HCT116 (cell line): ENCODE data around the gene CTNNA2. TPM values are rescaled to one million over a fixed set of nuclear protein-coding genes. Genes with fewer than 3 reads are reported as not detected.

Experiments
- ATAC-seq: fragments of 200-7000 bp; cut with Tn5 transposase; 2 replicates; pipeline ENCODE4 v1.9.1; 2020; ENCODE audit warnings: mild to moderate bottlenecking, moderate library complexity
- BruUV-seq: library from RNA; stranded (reverse); fragments of 400-500 nt; replicated peaks from 2 replicates; lab custom pipeline; 2021; lab: Mats Ljungman, UMichigan
- CTCF ChIA-PET: fragments of 300-600 bp; sonication (Branson Sonifier 250); formaldehyde crosslinking; loops from one replicate; lab custom pipeline; 2021; ENCODE audit warnings: antibody characterized with exemption; lab: Charles Lee
- POLR2A ChIA-PET: fragments of 300-600, 350-600 bp; sonication (Branson Sonifier 250); formaldehyde crosslinking; loops from one replicate; lab custom pipeline; 2021; ENCODE audit warnings: antibody characterized with exemption; lab: Charles Lee
- RAD21 ChIA-PET, 2 experiments: fragments of 300-600 bp; sonication (Branson Sonifier 250); formaldehyde crosslinking; loops; one replicate each; lab custom pipeline; 2023; ENCODE audit warnings: low total read pairs in 2 of 2; ENCODE audit not compliant: uncharacterized antibody in 2 of 2, unreplicated experiment in 2 of 2, low non-redundant PET in 1 of 2; lab: Charles Lee
- DNase-seq: peaks from one replicate; pipeline ENCODE4 v3.0.0-alpha.2; 2010; ENCODE audit warnings: low read depth, low spot score
- H2AFZ ChIP-seq: fragments of 200-600 bp; shearing (Covaris generic), sonication (generic); 2 replicates; pipeline ENCODE4 v1.6.1; 2017; ENCODE audit warnings: low read depth, mixed run types, mixed read lengths, antibody characterized with exemption, low read length; ENCODE audit not compliant: poor library complexity, severe bottlenecking
- H3K27ac ChIP-seq: 2 replicates; pipeline ENCODE4 v1.5.1; 2012; ENCODE audit warnings: low read depth, low read length
- H3K27me3 ChIP-seq: fragments of 200-600 bp; sonication (generic); 2 replicates; pipeline ENCODE4 v1.6.1; 2016; ENCODE audit warnings: mixed run types, low read length, mixed read lengths; ENCODE audit not compliant: insufficient read depth
- H3K36me3 ChIP-seq, 2 experiments: fragments of 200-500 bp in 1 of 2; fragments of 200-600 bp in 1 of 2; sonication (Bioruptor generic) in 1 of 2; sonication (generic) in 1 of 2; 2 replicates each; pipeline versions ENCODE4 v1.5.1 to v1.6.1; 2014 to 2016; ENCODE audit warnings: low read length in 2 of 2, inconsistent platforms in 1 of 2, mixed read lengths in 1 of 2, mixed run types in 1 of 2; ENCODE audit not compliant: insufficient read depth in 2 of 2, control insufficient read depth in 1 of 2
- H3K4me1 ChIP-seq, 2 experiments: fragments of 200-600 bp in 1 of 2; sonication (generic) in 1 of 2; 2 replicates each; pipeline versions ENCODE4 v1.5.1 to v1.6.1; 2012 to 2017; ENCODE audit warnings: low read length in 2 of 2, inconsistent platforms in 1 of 2, mild to moderate bottlenecking in 1 of 2, mixed read lengths in 1 of 2, mixed run types in 1 of 2, moderate library complexity in 1 of 2; ENCODE audit not compliant: insufficient read depth in 2 of 2, control insufficient read depth in 1 of 2
- H3K4me2 ChIP-seq: fragments of 200-600 bp; sonication (generic); 2 replicates; pipeline ENCODE4 v1.6.1; 2017; ENCODE audit warnings: mixed run types, low read length, mixed read lengths
- H3K4me3 ChIP-seq, 2 experiments: fragments of 200-600 bp in 1 of 2; sonication (generic) in 1 of 2; replicated peaks in 1 of 2; 2 replicates each; pipeline ENCODE4 v1.5.1; 2011 to 2016; ENCODE audit warnings: low read length in 2 of 2, control low read depth in 1 of 2, low read depth in 1 of 2, mild to moderate bottlenecking in 1 of 2, mixed read lengths in 1 of 2, mixed run types in 1 of 2
- H3K79me2 ChIP-seq: fragments of 200-600 bp; sonication (generic); 2 replicates; pipeline ENCODE4 v1.6.1; 2017; ENCODE audit warnings: mild to moderate bottlenecking, mixed run types, low read length, moderate library complexity, mixed read lengths; ENCODE audit not compliant: insufficient read depth
- H3K9ac ChIP-seq: fragments of 200-600 bp; sonication (generic); 2 replicates; pipeline ENCODE4 v1.6.1; 2016; ENCODE audit warnings: low read length, mixed read lengths
- H3K9me2 ChIP-seq: fragments of 200-600 bp; sonication (generic), shearing (Covaris generic); 2 replicates; pipeline ENCODE4 v1.6.1; 2017; ENCODE audit warnings: mixed run types, mild to moderate bottlenecking, moderate library complexity; ENCODE audit not compliant: insufficient read depth
- H3K9me3 ChIP-seq, 2 experiments: fragments of 200-500 bp in 1 of 2; fragments of 200-600 bp in 1 of 2; sonication (Bioruptor generic) in 1 of 2; sonication (generic) in 1 of 2; 2 replicates each; pipeline ENCODE4 v1.6.1; 2014 to 2017; ENCODE audit warnings: low read length in 2 of 2, mixed read lengths in 2 of 2, inconsistent platforms in 1 of 2, low read depth in 1 of 2, mild to moderate bottlenecking in 1 of 2, mixed run types in 1 of 2, moderate library complexity in 1 of 2; ENCODE audit not compliant: control insufficient read depth in 1 of 2, insufficient read depth in 1 of 2
- H4K20me1 ChIP-seq: fragments of 200-600 bp; sonication (generic), shearing (Covaris generic); 2 replicates; pipeline ENCODE4 v1.6.1; 2017; ENCODE audit warnings: mixed run types, mild to moderate bottlenecking, moderate library complexity; ENCODE audit not compliant: insufficient read depth
- CEBPB ChIP-seq: IDR thresholded peaks from 2 replicates; pipeline ENCODE4 v1.6.1; 2012; ENCODE audit warnings: low read depth
- EGR1 ChIP-seq: IDR thresholded peaks from 2 replicates; pipeline ENCODE4 v1.6.1; 2012; ENCODE audit warnings: low read depth
- EZH2phosphoT487 ChIP-seq: fragments of 200-600 bp; IDR thresholded peaks from 2 replicates; pipeline ENCODE4 v1.6.1; 2018; ENCODE audit warnings: antibody characterized with exemption, borderline replicate concordance
- FOSL1 ChIP-seq: IDR thresholded peaks from 2 replicates; pipeline ENCODE4 v1.6.1; 2012; ENCODE audit warnings: low read depth
- POLR2AphosphoS5 ChIP-seq: IDR thresholded peaks from 2 replicates; pipeline ENCODE4 v1.6.1; 2011; ENCODE audit warnings: mild to moderate bottlenecking, low read depth, low read length, moderate library complexity
- SIN3A ChIP-seq: IDR thresholded peaks from 2 replicates; pipeline ENCODE4 v1.6.1; 2012; ENCODE audit warnings: low read depth
- SP1 ChIP-seq: IDR thresholded peaks from 2 replicates; pipeline ENCODE4 v1.6.1; 2012; ENCODE audit warnings: low read depth
- SRF ChIP-seq: IDR thresholded peaks from 2 replicates; pipeline ENCODE4 v1.6.1; 2012; ENCODE audit warnings: low read depth
- YY1 ChIP-seq: IDR thresholded peaks from 2 replicates; pipeline ENCODE4 v1.6.1; 2011; ENCODE audit warnings: low read length, low read depth, moderate library complexity, mild to moderate bottlenecking; ENCODE audit not compliant: insufficient replicate concordance; ENCODE audit errors: extremely low read depth
- ZFX ChIP-seq: fragments of 450-650 bp; IDR thresholded peaks from 2 replicates; pipeline ENCODE4 v1.6.1; 2017
- intact Hi-C: fragments of 100-400 bp; cut with micrococcal nuclease; formaldehyde crosslinking; loops from 2 replicates; pipeline ENCODE4 v1.10.0; 2022
- total RNA-seq: library from RNA; stranded (reverse); gene quantifications from one replicate; pipeline ENCODE4 v1.2.1, GENCODE V29; 2021; ENCODE audit not compliant: unreplicated experiment

CTNNA2 gene
- total RNA-seq, 1 experiment from 2014 or later = not detected

DNA sequence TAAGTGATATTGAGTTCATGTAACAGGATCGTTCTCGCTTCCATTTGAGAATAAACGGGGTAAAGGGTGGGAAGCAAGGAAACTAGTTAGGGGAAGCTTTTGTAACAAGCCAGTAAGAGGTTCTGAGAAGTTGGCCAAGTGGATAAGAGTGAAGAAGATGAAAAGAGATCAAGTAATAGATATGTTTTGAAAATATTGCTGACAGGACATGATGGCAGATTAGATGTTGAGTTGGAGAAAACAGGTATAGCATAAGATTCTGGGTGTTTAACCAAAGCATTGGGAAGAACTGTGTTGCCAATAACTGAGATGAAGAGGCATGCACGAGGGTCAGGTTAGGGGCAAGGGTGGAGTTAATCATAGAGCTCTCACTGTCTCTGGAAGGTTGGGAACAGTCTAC, 1121.7 kb downstream of the CTNNA2 start:
- no TSS peak for BruUV-seq
- intact Hi-C loops = no loop called here

DNA sequence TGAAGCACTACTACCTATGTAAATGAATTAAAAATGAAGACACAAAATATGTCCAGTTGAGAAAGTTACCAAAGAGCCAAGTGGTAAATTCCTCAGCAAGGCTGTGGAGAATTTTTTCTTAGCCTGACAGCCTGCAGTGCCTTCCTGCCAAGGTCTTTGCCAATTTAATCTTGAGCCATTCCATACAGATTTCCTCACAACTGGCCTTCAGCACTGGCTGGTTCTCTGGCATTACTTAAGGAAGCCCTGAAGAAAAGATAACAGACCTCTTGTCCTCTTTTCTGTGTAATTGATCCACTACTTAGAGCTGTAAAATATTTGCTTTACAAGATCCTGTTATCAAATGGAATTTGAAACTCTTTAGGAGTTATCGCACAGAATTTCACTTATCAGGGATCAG, 1125.9 kb downstream of the CTNNA2 start:
- Histone ChIP-seq H3K4me1 (no peaks in the 10 kb centered on the region), H3K4me2 (no peak overlapping the region), H3K9ac (no peak overlapping the region), H3K79me2 (no peaks in the 10 kb centered on the region), H3K36me3 (no peaks in the 10 kb centered on the region), H4K20me1 (no peaks in the 10 kb centered on the region), H2AFZ (no peak overlapping the region), H3K27ac (no peak overlapping the region), H3K9me3 (no peaks in the 10 kb centered on the region; a peak in 2 of 4 replicates), H3K27me3 (no peaks in the 10 kb centered on the region), H3K4me3 (no peak overlapping the region), H3K9me2 (no peaks in the 10 kb centered on the region)
- ChIA-PET RAD21 (no interaction called here), POLR2A (no interaction called here), CTCF (no interaction called here)
- no TSS peak for BruUV-seq
- intact Hi-C loops = no loop called here
- ATAC-seq (no peak), DNase-seq (no peak)
- TF ChIP-seq FOSL1 (no peak), YY1 (no peak), POLR2AphosphoS5 (no peak), SIN3A (no peak), CEBPB (no peak), ZFX (no peak), EZH2phosphoT487 (no peak), EGR1 (no peak)

More for the DNA sequence above, 1121.7 kb downstream of the CTNNA2 start:
- H3K4me2 ChIP-seq = no peak overlapping the region
- H3K4me1 ChIP-seq = no peaks in the 10 kb centered on the region
- H4K20me1 ChIP-seq = no peaks in the 10 kb centered on the region
- ATAC-seq = no peak
- peaks cover 0 to 5% of the 10 kb centered on the region in 2 experiments; a peak in 2 of 4 replicates for H3K9me3 ChIP-seq
- no peaks in the 10 kb centered on the region for H3K9me2 ChIP-seq
- no peaks in the 10 kb centered on the region for H3K36me3 ChIP-seq
- no peak overlapping the region for H3K9ac ChIP-seq
- H3K79me2 ChIP-seq = no peaks in the 10 kb centered on the region
- no peaks in the 10 kb centered on the region for H3K27me3 ChIP-seq
- no peak overlapping the region for H2AFZ ChIP-seq
- ChIA-PET CTCF (no interaction called here), POLR2A (no interaction called here), RAD21 (no interaction called here)
- no peak overlapping the region for H3K4me3 ChIP-seq
- no peak overlapping the region for H3K27ac ChIP-seq
- no peak for TF ChIP-seq EGR1
- TF ChIP-seq SP1 = no peak
- no peak for TF ChIP-seq YY1
- TF ChIP-seq SRF = no peak
- TF ChIP-seq, all 23 proteins: peak for 0
- no peak for DNase-seq
